HK-2 (cell line): ENCODE results near the gene MRNIP.
"Not testable (repeated sequence)": the region's sequence is repeated elsewhere in the genome, so short reads cannot be mapped to it uniquely, and the experiment has no call there.

ENCODE experiments used
- DNase-seq: peaks from one replicate; pipeline ENCODE4 v3.0.0-alpha.2; 2018; ENCODE audit not compliant: unreplicated experiment

The MRNIP gene

DNA sequence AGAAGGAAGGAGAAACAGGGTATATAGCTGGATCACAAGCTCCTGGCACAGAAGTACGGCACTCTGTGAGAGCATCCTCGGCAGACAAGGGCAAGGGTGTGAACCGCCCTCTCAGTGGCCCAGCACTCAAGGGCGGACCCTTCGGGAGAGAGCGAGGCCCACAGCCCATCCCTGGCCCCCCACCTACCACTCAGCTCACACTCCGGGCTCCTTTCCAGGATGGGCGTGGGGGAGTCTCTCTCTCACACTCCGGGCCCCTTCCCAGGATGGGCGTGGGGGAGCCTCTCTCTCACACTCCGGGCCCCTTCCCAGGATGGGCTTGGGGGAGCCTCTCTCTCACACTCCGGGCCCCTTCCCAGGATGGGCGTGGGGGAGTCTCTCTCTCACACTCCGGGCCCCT, 12.9 kb upstream of the MRNIP start:
- DNase-seq: not testable (repeated sequence)

DNA sequence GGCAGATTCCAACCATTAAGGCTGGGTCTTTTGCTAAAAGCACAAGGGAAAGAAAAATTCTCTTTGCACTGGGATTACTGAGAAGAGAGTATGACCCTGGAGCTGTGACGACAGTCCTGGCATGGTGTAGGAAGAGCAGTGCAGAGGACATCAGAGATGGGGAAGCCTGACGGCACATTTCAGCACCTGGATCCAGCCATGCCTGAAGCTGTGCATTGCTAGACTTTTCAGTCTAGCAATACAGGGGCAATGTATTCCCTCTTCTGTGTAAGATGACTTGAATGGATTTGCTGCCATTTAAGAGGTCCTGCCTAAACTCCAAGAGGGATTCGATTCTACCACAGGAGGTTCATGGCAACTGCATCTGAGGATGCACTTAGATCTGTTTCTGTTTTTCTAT, 12.3 kb upstream of the MRNIP start:
- no peak for DNase-seq

DNA sequence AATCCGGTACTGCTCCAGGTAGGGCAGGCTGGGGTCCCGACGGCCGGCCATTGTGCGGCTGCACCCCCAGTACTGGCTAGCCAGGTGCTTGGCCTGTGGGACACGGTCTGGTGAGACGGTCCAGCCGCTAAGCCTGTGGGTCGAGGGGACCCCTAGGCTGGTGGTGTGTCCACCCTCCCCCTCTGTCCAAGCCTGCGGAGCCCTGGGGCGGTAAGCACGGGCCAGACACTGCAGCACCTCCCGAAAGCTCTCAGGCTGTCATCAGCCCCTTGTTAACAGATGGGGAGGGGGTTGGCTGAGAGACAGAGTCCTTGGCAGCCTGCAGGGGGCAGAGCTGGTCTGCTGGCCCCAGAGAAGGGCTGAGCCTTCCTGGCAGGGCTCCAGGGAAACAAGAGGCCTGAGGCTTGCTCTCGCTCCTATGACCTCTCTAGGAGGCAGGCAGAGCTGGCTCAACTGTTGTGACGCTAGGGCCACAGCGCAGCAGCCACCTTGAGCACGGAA, 11.8 kb upstream of the MRNIP start:
- DNase-seq: no peak

DNA sequence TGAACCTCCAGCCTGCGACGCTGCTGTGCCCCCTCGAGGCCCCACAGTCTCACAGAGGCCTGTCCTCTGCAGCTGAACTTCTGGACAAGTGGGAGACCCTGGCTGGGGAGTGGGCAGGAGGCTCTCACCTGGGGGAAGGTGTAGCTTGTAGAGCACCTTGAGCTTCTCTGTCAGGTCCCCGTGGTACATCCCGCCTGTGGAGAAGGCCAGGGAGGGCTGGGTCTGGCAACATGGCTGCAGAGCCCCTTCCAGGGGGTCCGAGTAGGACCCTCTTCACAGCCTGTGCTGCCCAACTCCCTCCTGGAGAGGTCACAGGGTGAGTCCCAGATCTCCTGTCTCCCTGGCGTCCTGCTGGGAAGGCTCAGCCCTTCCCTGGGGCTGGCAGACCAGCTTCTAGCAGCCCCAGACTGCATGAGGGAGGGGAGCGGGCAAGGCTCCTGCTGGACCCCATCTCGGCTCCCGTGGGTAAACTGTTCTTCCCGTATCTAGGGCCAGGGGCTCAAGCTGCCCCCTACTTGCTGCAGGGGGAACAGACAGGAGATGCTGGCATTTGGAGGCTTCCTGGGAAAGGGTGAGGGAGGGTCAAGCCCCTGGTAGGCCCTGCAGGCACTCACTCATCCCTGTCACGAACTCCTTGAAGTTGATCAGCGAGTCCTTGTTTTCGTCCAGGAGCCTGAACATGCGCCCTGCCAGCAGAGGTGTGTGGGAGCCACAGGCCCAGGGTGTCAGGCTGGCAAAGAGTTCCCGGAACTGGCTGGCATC, 11.2 kb upstream of the MRNIP start:
- no peak for DNase-seq

DNA sequence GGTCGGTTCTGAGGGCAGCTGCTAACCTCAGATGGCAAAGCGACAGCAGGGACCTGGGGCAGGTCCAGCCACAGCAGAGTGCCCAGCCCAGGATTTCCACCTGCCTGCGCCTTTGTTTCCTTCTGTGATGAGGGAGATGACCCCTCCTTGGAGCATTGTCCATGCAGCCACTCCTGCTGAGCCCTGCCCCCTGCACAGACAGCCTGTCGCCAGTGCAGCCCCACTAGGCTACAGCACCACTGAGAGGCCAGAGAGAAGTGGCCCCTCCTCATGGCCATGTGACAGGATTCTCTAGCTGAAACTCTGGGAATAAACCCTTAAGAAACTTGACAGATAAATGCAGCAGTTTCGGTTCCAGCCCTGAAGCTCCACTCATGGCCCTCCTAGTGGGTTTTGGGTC, 10.5 kb upstream of the MRNIP start:
- DNase-seq: no peak

DNA sequence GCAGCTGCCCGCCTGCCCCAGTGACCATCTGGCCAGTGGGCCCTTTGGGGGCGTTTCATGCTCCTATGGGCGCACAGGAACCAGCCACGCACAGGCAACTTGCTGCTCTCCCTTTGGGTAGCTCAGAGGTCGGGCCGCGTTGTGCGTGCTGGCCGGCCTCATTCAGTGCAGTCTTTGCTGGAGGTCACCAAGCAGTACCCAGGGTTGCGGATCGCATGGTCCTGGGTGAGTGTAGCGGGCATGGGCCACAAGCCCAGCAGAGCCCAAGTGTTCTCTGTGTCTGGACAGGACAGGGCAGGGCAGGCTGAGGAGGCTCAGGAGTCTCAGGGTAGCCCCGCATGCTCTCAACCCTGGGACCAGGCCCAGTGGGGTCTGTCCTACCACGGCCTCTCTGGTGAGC, 9.9 kb upstream of the MRNIP start:
- DNase-seq: no peak

DNA sequence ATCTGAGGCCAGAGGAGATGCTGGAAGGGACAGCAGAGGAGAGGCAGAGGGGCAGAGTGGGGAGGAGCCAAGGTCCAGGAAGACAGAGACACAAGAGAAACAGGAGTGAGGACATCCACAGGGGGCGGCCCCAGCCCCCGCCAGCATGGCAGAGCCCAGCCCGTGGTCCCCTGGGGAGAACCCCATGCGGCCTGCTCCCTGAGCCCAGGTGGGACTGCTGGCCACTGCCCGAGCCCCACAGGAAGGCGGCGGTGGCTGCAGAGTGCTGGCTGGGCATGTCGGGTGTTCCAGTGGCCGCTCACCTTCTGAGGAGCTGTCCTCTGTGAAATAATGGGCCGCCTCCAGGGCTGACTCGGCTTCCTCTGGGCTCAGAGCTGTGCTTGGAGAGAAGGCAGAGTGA, 8.9 kb upstream of the MRNIP start:
- no peak for DNase-seq

DNA sequence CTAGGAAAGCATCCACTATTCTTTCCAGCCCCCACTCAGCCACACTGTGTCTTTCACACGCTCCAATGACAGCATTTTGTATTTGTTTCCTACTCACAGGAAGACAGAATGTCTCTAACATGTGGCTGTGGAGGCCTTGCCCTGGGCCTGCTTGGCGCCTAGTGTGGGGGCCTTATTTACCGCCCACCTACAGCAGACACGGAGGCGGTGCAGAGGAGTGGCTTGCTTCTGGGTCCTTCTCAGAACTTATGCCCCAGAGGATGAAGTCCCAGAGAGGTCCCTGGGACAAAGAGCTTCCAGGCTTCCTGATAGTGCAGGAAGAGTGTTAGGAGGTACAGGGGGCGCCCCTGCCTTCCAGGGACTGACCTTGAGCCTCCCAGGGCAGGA, 8.5 kb upstream of the MRNIP start:
- no peak for DNase-seq

DNA sequence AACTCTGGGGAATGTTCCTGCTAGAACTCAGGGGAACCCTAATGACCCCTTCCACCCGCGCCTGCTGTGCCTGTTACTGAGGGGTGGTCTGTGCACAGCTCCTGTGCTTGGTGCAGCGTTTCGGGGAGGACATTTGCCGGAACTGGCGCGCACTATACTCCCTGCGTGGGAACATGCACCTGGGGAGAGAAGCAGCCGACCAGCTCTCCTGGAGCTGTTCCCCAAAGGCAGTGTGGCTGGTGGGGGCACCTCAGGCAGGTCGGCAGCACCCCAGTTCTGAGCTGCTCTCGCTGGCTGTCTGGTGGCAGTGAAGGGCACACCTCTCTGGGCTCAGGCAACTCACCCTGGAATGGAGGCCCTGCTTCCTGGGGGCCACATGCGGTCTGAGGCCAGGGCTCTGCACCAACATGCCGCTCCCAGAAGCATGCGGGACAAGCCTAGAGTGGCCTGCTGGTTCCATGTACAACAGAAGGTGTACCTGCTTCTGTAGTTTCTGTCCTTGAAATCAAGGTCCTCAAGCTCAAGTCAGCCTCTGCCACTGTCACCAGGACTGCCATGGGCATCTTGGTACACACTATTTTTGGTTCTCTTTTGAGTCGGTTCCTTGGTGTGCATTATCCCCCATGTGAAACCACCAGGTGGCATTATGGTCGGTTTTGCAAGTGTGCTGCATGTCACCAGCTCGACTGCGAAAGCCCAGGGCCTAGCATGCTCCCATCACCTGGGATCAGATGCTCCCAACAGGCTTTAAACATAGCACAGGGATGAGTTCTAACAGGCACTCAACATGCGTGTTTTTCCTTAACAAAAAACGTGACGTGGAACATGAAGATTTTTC, 7.8 kb upstream of the MRNIP start:
- no peak for DNase-seq

DNA sequence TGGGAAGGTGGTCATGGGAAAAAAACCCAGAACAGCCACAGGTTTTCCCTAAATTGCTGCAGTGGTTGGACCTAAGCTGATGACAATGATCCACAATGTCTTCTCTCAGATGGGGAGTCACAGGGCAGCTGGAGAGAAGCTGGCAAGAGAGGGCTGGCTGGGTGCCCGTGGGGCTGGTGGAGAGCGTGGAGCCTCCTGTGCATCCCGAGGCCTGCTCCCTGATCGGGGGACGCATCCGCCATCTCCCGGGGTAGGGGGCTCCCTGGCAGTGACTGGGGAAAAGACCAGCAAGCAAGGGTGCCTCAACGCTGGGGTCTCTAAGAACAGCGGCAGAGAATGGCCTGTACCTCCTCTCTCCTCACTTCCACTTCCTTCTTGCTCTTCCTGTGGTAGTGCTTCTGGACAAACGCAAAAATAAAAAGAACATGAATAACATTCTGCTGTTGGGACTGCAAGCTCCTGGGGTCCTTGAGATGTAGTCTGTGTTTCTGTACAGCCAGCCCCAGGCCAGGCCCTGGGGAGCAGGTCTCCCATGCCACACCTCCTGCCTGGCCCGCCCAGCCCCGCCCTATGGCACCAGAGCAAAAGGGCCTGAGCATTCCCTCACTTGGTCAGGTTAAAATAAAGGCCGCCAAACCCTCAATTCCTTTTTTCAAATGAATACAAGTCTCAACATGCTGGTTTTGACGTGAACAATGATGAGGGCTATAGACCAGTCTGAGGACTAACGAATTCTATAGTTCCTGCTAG, 7.0 kb upstream of the MRNIP start:
- DNase-seq: no peak

DNA sequence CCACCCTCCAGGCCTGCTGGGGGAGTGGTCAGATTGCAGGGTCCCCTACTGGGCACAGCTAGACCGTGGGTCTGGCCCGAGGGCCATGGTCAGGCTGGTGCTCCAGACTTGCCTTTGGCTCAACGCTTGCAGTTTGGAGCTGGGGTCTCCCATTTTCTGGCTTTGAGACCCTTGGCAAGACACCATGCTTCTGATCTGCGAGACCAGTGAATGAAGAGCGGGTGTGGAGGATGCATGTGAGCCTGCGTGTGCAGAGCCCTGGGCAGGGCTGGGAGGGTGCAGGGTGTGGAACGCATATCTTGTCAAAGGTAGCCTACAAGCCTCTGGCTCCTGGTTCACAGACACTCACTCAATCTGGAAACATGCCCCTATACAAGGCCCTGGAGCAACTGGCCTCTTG, 6.1 kb upstream of the MRNIP start:
- no peak for DNase-seq

DNA sequence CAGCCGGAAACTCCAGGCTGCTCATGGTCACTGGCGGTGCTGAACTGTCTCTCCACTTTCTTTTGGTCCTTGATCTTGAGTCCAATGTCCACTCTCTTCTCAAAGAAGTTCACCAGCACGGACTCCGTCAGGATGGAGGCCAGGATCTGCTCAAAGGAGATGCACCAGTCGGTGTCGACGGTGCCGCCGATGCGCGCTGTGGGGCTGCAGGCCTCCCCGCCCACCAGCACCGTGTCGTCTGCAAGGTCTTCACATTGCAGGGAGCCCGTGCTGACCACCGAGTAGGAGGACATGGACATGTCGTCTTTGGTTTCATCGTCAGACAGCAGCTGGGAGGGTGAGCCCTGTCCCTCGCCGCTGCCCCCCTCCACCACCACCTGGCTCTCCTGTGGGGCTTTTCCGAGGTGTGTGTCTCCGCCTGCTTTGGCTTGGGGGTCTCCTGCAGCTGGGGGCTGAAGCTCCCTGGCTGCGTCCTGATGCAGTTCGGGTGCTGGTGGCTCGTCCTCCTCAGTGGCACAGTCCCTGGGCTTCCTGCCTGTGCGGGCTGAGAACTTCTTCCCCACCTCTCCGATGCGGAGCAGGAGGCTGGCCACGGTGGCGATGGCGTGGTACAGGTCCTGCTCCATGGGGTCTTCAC, 5.0 kb upstream of the MRNIP start:
- no peak for DNase-seq

DNA sequence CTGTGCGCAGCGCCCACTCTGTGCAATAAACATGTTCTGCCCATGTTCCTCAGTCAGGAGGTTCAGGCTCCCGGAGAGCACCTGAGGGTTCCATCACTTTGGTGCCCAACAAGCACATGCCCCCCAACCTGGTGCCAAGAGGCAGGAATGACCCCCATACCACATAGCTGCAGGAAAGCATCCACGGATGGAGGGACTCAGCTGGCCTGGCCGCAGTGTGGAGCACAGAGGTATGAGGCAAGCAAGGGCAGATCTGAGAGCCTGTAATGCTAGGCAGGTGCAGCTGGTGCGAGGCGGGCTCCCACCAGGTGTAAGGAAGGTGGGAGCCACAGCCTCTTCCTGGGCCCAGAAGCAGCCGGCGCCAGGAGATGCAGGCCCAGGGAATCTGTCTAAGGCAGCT, 4.3 kb upstream of the MRNIP start:
- DNase-seq: no peak

DNA sequence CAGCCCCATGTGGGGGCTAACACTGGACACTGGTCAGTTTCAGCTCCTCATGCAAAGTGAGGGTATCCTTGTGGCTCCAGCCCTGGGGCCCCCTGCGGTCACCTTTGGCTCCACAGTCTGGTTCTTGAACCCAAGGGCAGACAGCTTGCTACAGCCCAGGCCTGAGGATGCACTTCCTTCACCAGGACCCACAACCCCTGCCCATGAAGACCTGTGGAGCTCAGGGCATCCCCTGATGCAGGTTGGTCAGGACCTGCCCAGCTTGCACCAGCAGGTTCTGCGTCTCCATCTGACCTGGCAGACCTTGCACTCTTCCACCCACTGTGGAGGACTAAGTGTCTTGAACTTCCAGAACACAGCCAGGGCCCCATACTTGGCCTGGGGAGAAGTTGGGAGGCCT, 3.7 kb upstream of the MRNIP start:
- DNase-seq: no peak

DNA sequence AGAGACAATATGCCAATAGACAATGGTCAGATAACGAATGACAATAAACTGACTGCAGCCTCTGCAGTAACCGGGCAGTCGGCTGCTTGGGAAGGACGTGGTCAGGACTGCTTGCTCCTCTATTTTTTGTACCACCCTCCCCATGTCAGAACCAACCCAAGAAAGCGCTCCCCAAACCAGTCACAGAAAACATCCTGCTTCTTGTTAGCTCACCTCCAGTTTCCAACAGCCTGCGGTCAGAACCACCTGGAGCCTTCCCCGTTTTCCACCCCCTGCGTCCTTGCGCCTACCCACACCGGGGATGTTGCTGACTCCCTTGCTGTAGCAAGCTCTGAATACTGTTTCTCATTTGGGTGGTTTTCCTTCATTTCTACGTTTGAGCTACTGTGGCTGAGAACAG, 1.7 kb upstream of the MRNIP start:
- DNase-seq: no peak

DNA sequence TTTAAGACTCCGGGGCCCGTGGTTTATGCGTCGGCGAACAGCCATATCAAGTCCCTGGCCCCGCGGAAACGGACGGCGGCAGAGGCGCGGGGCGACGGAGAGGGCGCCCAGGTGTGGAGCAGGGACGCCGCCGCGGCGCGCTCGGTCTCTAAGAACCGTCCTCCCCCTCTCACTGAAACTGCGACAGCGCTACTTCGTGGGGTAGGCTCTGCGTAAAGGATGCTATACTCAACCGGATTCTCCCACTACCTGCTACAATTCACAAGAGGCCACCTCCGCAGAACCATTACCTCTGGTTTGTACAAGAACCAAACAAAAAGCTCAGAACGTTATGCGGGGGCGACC, 404 bp downstream of the MRNIP start:
- DNase-seq: no peak

DNA sequence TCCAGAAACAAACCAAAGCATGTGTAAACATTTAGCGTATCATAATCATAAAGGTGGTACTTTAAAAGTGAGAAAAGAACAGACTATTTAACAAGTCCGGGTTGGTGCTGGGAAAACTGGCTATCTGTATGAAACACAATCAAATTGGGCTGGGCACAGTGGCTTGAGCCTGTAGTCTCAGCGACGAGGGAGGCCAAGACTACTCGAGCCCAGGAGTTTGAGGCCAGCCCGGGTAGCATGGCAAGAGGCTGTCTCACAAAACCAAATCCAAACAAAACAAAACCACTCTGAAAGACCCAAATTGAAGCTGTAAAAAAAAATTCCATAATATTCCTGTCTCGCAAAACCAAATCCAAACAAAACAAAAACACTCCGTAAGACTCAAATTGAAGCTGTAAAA, 4.3 kb downstream of the MRNIP start:
- no peak for DNase-seq

DNA sequence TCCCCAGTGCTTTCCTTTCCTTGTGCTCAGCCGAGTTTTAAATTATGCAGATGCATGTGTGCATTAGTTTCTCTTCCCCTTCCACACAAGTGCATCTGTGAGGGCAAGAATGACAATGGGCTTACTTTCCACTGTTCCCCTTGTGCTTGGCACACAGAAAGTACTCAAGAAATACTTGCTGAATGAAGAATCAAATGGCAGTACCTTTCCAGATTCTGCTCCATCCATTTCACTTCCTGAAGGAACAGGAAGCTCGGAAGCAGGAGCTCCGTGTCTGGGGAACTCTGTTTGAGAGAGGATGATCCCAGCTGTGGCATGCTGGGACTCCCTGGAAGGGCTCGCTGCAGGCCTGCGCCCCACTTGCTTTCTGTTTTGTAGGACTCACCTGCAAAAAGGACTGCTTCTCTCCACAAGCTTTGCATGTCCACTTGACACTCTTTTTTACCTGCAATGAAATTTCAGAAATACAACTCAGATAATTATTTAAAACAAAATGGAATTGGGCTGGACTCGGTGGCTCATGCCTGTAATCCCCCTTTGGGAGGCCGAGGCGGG, 5.5 kb downstream of the MRNIP start:
- no peak for DNase-seq

DNA sequence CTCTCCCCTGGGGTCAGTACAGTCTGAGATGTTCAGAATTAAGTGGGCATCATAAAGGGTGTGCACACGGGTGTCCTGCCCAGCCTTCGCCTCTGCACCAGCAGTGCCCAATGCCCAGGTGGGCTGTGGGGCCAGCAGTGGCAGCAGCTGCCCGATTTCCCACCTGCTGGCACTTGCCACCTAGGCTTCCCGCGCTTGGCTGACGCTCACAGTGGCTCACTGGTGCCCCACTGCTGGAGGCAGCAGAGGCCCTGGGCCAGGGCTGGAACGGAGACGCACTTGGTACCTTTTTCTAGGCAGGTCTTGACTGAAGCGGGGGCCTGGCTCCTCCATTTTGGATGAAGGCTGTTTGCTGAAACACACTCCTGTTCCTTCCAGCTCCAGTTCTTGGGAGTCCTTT, 17.0 kb downstream of the MRNIP start:
- DNase-seq: no peak

DNA sequence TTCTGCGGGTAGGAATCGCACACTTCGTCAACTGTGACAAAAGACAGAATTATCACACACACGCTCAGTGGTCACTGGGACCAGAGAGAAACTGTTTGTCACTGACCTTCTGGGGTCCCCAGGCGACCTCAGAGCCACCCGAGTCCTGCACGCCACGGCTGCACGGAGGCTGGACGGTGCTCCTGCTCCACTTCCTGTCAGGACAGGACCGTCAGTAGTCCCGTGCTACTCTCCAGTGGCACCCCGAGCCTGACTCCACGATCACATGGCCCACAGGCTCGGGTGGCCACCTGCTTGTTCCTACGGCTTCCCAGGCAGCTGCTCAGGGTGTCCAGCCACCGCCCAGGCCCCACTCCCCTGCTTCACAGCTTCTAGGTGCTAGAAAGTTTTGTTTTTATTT, 17.9 kb downstream of the MRNIP start:
- DNase-seq: no peak

DNA sequence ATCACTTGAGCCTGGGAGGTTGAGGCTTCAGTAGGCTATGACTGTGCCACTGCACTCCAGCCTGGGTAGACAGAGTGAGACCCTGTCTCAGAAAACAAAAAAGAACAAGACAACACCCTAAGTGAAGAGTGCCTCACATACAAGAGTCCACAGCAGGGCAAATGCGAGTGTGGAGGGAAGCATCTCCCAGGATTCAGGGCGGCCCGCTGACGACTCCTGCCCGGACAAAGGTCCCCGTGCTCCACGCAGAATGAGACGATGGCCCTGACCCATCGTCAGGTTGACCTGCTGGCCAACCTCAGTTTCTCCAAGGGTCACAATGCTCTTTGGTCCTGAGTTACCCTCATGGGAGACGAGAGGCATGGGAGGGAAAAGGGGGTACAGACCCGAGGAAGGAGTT, 18.3 kb downstream of the MRNIP start:
- DNase-seq: no peak
